ENCODE measurements around the gene TNC. TPM values are rescaled to one million over a fixed set of nuclear protein-coding genes. Genes with fewer than 3 reads are reported as not detected.

TNC gene
- total RNA-seq, 1 experiment from 2014 or later: 5.7 TPM

DNA sequence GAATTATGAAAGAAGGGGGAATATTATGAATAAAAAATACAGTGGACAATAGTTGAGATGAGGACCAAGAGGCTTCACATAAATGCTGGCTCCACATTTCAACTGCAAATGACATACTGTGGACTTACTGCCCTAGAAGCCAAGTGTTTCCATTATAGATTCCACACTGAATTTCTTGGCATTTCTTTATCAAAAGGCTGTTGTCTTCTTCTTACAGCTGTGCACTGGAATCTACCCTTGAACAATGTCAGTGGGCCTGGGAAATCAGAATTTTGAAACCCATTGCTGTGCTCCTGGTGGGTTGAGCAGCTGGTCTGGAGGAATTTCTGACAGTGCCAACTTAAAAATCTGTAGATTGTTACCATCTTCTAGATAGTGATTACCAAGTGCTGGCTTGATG, 49.9 kb downstream of the TNC start:
- ATAC-seq (no peak), DNase-seq (ENCODE audit: low read depth, low spot score) (no peak)
- H3K9me3 ChIP-seq (ENCODE audit: control insufficient read depth, insufficient read depth, low read depth, low read length): no peaks in the 10 kb centered on the region
- H3K36me3 ChIP-seq (ENCODE audit: control insufficient read depth, insufficient read depth, low read length): no peaks in the 10 kb centered on the region
- BruUV-seq (replicated peaks): no TSS peak
- no peaks in the 10 kb centered on the region for H3K4me1 ChIP-seq (ENCODE audit: control insufficient read depth, insufficient read depth, low read length)
- intact Hi-C loops (cut with micrococcal nuclease; ENCODE audit: unreplicated experiment) (no loop called here), in situ Hi-C loops (cut with HindIII; ENCODE audit: low pct_unique_long_range_greater_than_20kb, low sequenced_read_pairs) (no loop called here)
- ChIA-PET CTCF (no interaction called here), POLR2A (no interaction called here)
- H3K4me3 ChIP-seq (ENCODE audit: low read depth in 2 of 2, low read length in 2 of 2): no peak overlapping the region
- H3K27me3 ChIP-seq (ENCODE audit: control insufficient read depth, insufficient read depth, low read length): no peaks in the 10 kb centered on the region
- no peak overlapping the region for H3K27ac ChIP-seq (ENCODE audit: low read length)
- TF ChIP-seq, protein P1, sequence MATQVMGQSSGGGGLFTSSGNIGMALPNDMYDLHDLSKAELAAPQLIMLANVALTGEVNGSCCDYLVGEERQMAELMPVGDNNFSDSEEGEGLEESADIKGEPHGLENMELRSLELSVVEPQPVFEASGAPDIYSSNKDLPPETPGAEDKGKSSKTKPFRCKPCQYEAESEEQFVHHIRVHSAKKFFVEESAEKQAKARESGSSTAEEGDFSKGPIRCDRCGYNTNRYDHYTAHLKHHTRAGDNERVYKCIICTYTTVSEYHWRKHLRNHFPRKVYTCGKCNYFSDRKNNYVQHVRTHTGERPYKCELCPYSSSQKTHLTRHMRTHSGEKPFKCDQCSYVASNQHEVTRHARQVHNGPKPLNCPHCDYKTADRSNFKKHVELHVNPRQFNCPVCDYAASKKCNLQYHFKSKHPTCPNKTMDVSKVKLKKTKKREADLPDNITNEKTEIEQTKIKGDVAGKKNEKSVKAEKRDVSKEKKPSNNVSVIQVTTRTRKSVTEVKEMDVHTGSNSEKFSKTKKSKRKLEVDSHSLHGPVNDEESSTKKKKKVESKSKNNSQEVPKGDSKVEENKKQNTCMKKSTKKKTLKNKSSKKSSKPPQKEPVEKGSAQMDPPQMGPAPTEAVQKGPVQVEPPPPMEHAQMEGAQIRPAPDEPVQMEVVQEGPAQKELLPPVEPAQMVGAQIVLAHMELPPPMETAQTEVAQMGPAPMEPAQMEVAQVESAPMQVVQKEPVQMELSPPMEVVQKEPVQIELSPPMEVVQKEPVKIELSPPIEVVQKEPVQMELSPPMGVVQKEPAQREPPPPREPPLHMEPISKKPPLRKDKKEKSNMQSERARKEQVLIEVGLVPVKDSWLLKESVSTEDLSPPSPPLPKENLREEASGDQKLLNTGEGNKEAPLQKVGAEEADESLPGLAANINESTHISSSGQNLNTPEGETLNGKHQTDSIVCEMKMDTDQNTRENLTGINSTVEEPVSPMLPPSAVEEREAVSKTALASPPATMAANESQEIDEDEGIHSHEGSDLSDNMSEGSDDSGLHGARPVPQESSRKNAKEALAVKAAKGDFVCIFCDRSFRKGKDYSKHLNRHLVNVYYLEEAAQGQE (IDR thresholded peaks at IDR 0.05; ENCODE audit: insufficient read depth in 1 of 2, low read depth in 2 of 2, low read length in 1 of 2): no peak
- TF ChIP-seq POLR2AphosphoS5 (IDR thresholded peaks at IDR 0.05; ENCODE audit: low read depth, low read length): no peak
- no peak for TF ChIP-seq SIN3A (IDR thresholded peaks at IDR 0.05; ENCODE audit: borderline replicate concordance, insufficient read depth, low read depth, low read length)
- TF ChIP-seq, protein P2, sequence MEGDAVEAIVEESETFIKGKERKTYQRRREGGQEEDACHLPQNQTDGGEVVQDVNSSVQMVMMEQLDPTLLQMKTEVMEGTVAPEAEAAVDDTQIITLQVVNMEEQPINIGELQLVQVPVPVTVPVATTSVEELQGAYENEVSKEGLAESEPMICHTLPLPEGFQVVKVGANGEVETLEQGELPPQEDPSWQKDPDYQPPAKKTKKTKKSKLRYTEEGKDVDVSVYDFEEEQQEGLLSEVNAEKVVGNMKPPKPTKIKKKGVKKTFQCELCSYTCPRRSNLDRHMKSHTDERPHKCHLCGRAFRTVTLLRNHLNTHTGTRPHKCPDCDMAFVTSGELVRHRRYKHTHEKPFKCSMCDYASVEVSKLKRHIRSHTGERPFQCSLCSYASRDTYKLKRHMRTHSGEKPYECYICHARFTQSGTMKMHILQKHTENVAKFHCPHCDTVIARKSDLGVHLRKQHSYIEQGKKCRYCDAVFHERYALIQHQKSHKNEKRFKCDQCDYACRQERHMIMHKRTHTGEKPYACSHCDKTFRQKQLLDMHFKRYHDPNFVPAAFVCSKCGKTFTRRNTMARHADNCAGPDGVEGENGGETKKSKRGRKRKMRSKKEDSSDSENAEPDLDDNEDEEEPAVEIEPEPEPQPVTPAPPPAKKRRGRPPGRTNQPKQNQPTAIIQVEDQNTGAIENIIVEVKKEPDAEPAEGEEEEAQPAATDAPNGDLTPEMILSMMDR (IDR thresholded peaks at IDR 0.05): no peak
- TF ChIP-seq TCF7L2 (IDR thresholded peaks at IDR 0.05; ENCODE audit: low read depth, low read length): no peak

GRCh38 chr9:115063058-115063845, 54.7 kb downstream of the TNC start:
- TF ChIP-seq POLR2AphosphoS5 (IDR thresholded peaks at IDR 0.05; ENCODE audit: low read depth, low read length) (no peak), SIN3A (IDR thresholded peaks at IDR 0.05; ENCODE audit: borderline replicate concordance, insufficient read depth, low read depth, low read length) (no peak)
- TF ChIP-seq, protein P1 (IDR thresholded peaks at IDR 0.05; ENCODE audit: insufficient read depth in 1 of 2, low read depth in 2 of 2, low read length in 1 of 2): no peak
- no peak for ATAC-seq
- no peak for DNase-seq (ENCODE audit: low read depth, low spot score)
- Histone ChIP-seq H3K27me3 (ENCODE audit: control insufficient read depth, insufficient read depth, low read length) (no peaks in the 10 kb centered on the region), H3K4me3 (ENCODE audit: low read depth in 2 of 2, low read length in 2 of 2) (no peak overlapping the region), H3K9me3 (ENCODE audit: control insufficient read depth, insufficient read depth, low read depth, low read length) (no peaks in the 10 kb centered on the region), H3K36me3 (ENCODE audit: control insufficient read depth, insufficient read depth, low read length) (no peaks in the 10 kb centered on the region), H3K27ac (ENCODE audit: low read length) (no peak overlapping the region), H3K4me1 (ENCODE audit: control insufficient read depth, insufficient read depth, low read length) (no peaks in the 10 kb centered on the region)
- no TSS peak for BruUV-seq (replicated peaks)
- intact Hi-C loops (cut with micrococcal nuclease; ENCODE audit: unreplicated experiment): no loop called here
- CTCF ChIA-PET: no interaction called here
- POLR2A ChIA-PET: no interaction called here
- in situ Hi-C loops (cut with HindIII; ENCODE audit: low pct_unique_long_range_greater_than_20kb, low sequenced_read_pairs): no loop called here
